GM10266 (cell line): ENCODE results near the gene RNASET2.

Experiments used
- DNase-seq: peaks from one replicate; pipeline ENCODE4 v3.0.0; 2012; ENCODE audit errors: extremely low spot score
- CTCF ChIP-seq: IDR thresholded peaks from 2 replicates; pipeline ENCODE4 v1.5.1; 2012; ENCODE audit warnings: mild to moderate bottlenecking, low read depth; ENCODE audit not compliant: control insufficient read depth, insufficient read depth; ENCODE audit errors: missing control alignments

RNASET2 gene

GRCh38 chr6:166980738-166981137, 24.4 kb upstream of the RNASET2 start:
- TF ChIP-seq CTCF: no peak
- no peak for DNase-seq

- TF ChIP-seq CTCF: no peak
Measured at GRCh38 chr6:166977621-166978525, 21.5 kb upstream of the RNASET2 start.

GRCh38 chr6:166976636-166977035, 20.3 kb upstream of the RNASET2 start:
- DNase-seq: no peak
- TF ChIP-seq CTCF: no peak

More at GRCh38 chr6:166977621-166978525, 21.5 kb upstream of the RNASET2 start:
- DNase-seq: no peak

GRCh38 chr6:166972101-166972500, 15.8 kb upstream of the RNASET2 start:
- DNase-seq: no peak
- no peak for TF ChIP-seq CTCF

- DNase-seq: no peak
- TF ChIP-seq CTCF: no peak
Measured at GRCh38 chr6:166971271-166971670, 14.9 kb upstream of the RNASET2 start.

- no peak for DNase-seq
- no peak for TF ChIP-seq CTCF
Measured at GRCh38 chr6:166970776-166971175, 14.4 kb upstream of the RNASET2 start.

- DNase-seq: no peak
- TF ChIP-seq CTCF: no peak
Measured at GRCh38 chr6:166970091-166970490, 13.7 kb upstream of the RNASET2 start.
